H1 (cell line): ENCODE data around the gene CIB4. TPM values are rescaled to one million over a fixed set of nuclear protein-coding genes. Genes with fewer than 3 reads are reported as not detected.
A peak's percentile ranks its signal among the peaks of the same experiment; 100 is the strongest.

ENCODE experiments used
- CTCF ChIA-PET: fragments of 300-600 bp; sonication (Branson Sonifier 250); formaldehyde crosslinking; loops from one replicate; lab custom pipeline; 2021; ENCODE audit not compliant: partially characterized antibody; lab: Charles Lee
- POLR2A ChIA-PET: fragments of 300-600 bp; sonication (Branson Sonifier 250); formaldehyde crosslinking; loops from one replicate; lab custom pipeline; 2021; ENCODE audit warnings: inconsistent platforms; ENCODE audit not compliant: partially characterized antibody; lab: Charles Lee
- DNase-seq, 2 experiments: peaks; one replicate each; pipeline versions ENCODE4 v3.0.0 to v3.0.0-alpha.2; 2010 to 2022; ENCODE audit warnings: low spot score in 2 of 2, low read depth in 1 of 2, mixed read lengths in 1 of 2
- FAIRE-seq: peaks from 2 replicates; lab custom pipeline; 2011; peaks lifted over from hg19 to GRCh38; lab: Jason Lieb, UNC
- H2AFZ ChIP-seq: 2 replicates; pipeline ENCODE4 v1.8.1; 2012; ENCODE audit warnings: low read length, inconsistent platforms
- H2AK5ac ChIP-seq: 2 replicates; pipeline ENCODE4 v1.6.1; 2013; ENCODE audit warnings: low read depth, low read length
- H2BK120ac ChIP-seq: replicated peaks from 2 replicates; pipeline ENCODE3; 2013; ENCODE audit warnings: low read depth, low read length, inconsistent platforms
- H2BK12ac ChIP-seq: 2 replicates; pipeline ENCODE4 v1.6.1; 2013; ENCODE audit warnings: low read depth, low read length
- H2BK15ac ChIP-seq: 2 replicates; pipeline ENCODE4 v1.6.1; 2013; ENCODE audit warnings: low read length
- H2BK20ac ChIP-seq: 2 replicates; pipeline ENCODE4 v1.6.1; 2013; ENCODE audit warnings: low read length
- H2BK5ac ChIP-seq: 2 replicates; pipeline ENCODE4 v1.6.1; 2013; ENCODE audit warnings: low read depth, low read length
- H3K14ac ChIP-seq: 2 replicates; pipeline ENCODE4 v1.6.1; 2013; ENCODE audit warnings: inconsistent platforms; ENCODE audit not compliant: insufficient read length
- H3K18ac ChIP-seq: 2 replicates; pipeline ENCODE4 v1.6.1; 2013; ENCODE audit warnings: low read length; ENCODE audit errors: extremely low read depth
- H3K23ac ChIP-seq: 2 replicates; pipeline ENCODE4 v1.6.1; 2013; ENCODE audit warnings: inconsistent platforms; ENCODE audit not compliant: insufficient read length
- H3K23me2 ChIP-seq: 2 replicates; pipeline ENCODE4 v1.6.1; 2013; ENCODE audit warnings: low read depth, low read length
- H3K27ac ChIP-seq: 2 replicates; pipeline ENCODE4 v1.6.1; 2011; ENCODE audit warnings: low read depth, low read length, inconsistent platforms
- H3K27me3 ChIP-seq, 4 experiments: replicated peaks in 1 of 4; 1 replicate in 1 of 4; 2 replicates in 3 of 4; pipeline versions ENCODE4 v1.6.1 to v1.8.1; 2011 to 2013; ENCODE audit warnings: low read length in 3 of 4, mild to moderate bottlenecking in 3 of 4, inconsistent platforms in 2 of 4, mixed read lengths in 2 of 4, moderate library complexity in 1 of 4; ENCODE audit not compliant: control insufficient read depth in 3 of 4, insufficient read depth in 3 of 4; ENCODE audit errors: extremely low read depth in 1 of 4
- H3K36me3 ChIP-seq, 4 experiments: 2 replicates each; pipeline versions ENCODE4 v1.6.1 to v1.8.1; 2011 to 2013; ENCODE audit warnings: mild to moderate bottlenecking in 4 of 4, low read length in 3 of 4, moderate library complexity in 2 of 4, control low read depth in 1 of 4, inconsistent platforms in 1 of 4; ENCODE audit not compliant: insufficient read depth in 4 of 4, control insufficient read depth in 2 of 4
- H3K4ac ChIP-seq: replicated peaks from 2 replicates; pipeline ENCODE3; 2013; ENCODE audit warnings: low read length, low read depth, mixed read lengths, inconsistent platforms; ENCODE audit not compliant: insufficient read length
- H3K4me1 ChIP-seq, 4 experiments: replicated peaks in 1 of 4; 1 replicate in 1 of 4; 2 replicates in 3 of 4; pipeline versions ENCODE4 v1.6.1 to v1.8.1; 2011 to 2013; ENCODE audit warnings: low read length in 3 of 4, inconsistent platforms in 2 of 4, mixed read lengths in 1 of 4; ENCODE audit not compliant: insufficient read depth in 4 of 4, control insufficient read depth in 3 of 4
- H3K4me2 ChIP-seq, 2 experiments: 2 replicates each; pipeline versions ENCODE4 v1.6.1 to v1.8.1; 2011 to 2013; ENCODE audit warnings: low read depth in 2 of 2, low read length in 2 of 2, control low read depth in 1 of 2, inconsistent platforms in 1 of 2, mild to moderate bottlenecking in 1 of 2; ENCODE audit not compliant: insufficient read depth in 1 of 2
- H3K4me3 ChIP-seq, 4 experiments: fragments of 200-600, 300-600 bp in 1 of 4; sonication (generic), shearing (Covaris generic), sonication (Bioruptor Twin) in 1 of 4; 2 replicates each; pipeline versions ENCODE4 v1.5.1 to v1.8.1; 2011 to 2016; ENCODE audit warnings: low read length in 4 of 4, low read depth in 3 of 4, control low read depth in 2 of 4, inconsistent platforms in 2 of 4, mild to moderate bottlenecking in 2 of 4, mixed read lengths in 1 of 4, moderate library complexity in 1 of 4; ENCODE audit not compliant: insufficient read depth in 2 of 4; ENCODE audit errors: extremely low read depth in 1 of 4
- H3K56ac ChIP-seq: replicated peaks from 2 replicates; pipeline ENCODE3; 2013; ENCODE audit warnings: low read depth, mild to moderate bottlenecking, mixed read lengths, low read length, inconsistent platforms; ENCODE audit not compliant: insufficient read length
- H3K79me1 ChIP-seq: 2 replicates; pipeline ENCODE4 v1.6.1; 2013; ENCODE audit warnings: low read depth, low read length, control low read depth
- H3K79me2 ChIP-seq, 2 experiments: 2 replicates each; pipeline versions ENCODE4 v1.6.1 to v1.8.1; 2012 to 2013; ENCODE audit warnings: low read length in 2 of 2, mild to moderate bottlenecking in 2 of 2, inconsistent platforms in 1 of 2; ENCODE audit not compliant: insufficient read depth in 2 of 2, control insufficient read depth in 1 of 2
- H3K9ac ChIP-seq, 4 experiments: replicated peaks in 1 of 4; 1 replicate in 1 of 4; 2 replicates in 3 of 4; pipeline versions ENCODE4 v1.6.1 to v1.8.1; 2011 to 2013; ENCODE audit warnings: low read depth in 3 of 4, low read length in 3 of 4, control low read depth in 2 of 4, mild to moderate bottlenecking in 2 of 4, moderate library complexity in 2 of 4, inconsistent platforms in 1 of 4; ENCODE audit errors: extremely low read depth in 1 of 4
- H3K9me3 ChIP-seq, 2 experiments: 2 replicates each; pipeline versions ENCODE4 v1.6.1 to v1.8.1; 2012 to 2013; ENCODE audit warnings: mild to moderate bottlenecking in 2 of 2, moderate library complexity in 2 of 2, control low read depth in 1 of 2, inconsistent platforms in 1 of 2, low read depth in 1 of 2, low read length in 1 of 2, mixed read lengths in 1 of 2; ENCODE audit not compliant: insufficient read depth in 2 of 2
- H4K20me1 ChIP-seq, 2 experiments: replicated peaks in 1 of 2; 2 replicates each; pipeline versions ENCODE3 to v1.8.1; 2011 to 2013; ENCODE audit warnings: inconsistent platforms in 2 of 2, low read length in 2 of 2, mild to moderate bottlenecking in 1 of 2; ENCODE audit not compliant: insufficient read depth in 2 of 2, control insufficient read depth in 1 of 2
- H4K5ac ChIP-seq: 2 replicates; pipeline ENCODE4 v1.6.1; 2013; ENCODE audit warnings: low read length, low read depth, mixed read lengths, inconsistent platforms; ENCODE audit not compliant: insufficient read length
- H4K8ac ChIP-seq: 2 replicates; pipeline ENCODE4 v1.8.0; 2013; ENCODE audit warnings: mild to moderate bottlenecking, moderate library complexity, low read length, inconsistent platforms; ENCODE audit not compliant: insufficient read depth; ENCODE audit errors: extremely low read depth
- H4K91ac ChIP-seq: replicated peaks from 2 replicates; pipeline ENCODE3; 2013; ENCODE audit warnings: low read length, mixed read lengths, inconsistent platforms; ENCODE audit not compliant: insufficient read length
- EGR1 ChIP-seq: IDR thresholded peaks from 2 replicates; pipeline ENCODE4 v1.6.1; 2011; ENCODE audit warnings: low read depth, low read length, borderline replicate concordance
- GABPA ChIP-seq: IDR thresholded peaks from 2 replicates; pipeline ENCODE4 v1.6.1; 2011; ENCODE audit warnings: mild to moderate bottlenecking, low read length, moderate library complexity, borderline replicate concordance; ENCODE audit not compliant: insufficient read depth
- RXRA ChIP-seq: IDR thresholded peaks from 2 replicates; pipeline ENCODE4 v1.6.1; 2011; ENCODE audit warnings: low read depth, mild to moderate bottlenecking, low read length, moderate library complexity; ENCODE audit not compliant: insufficient read depth
- WGBS, 2 experiments: shearing (Covaris generic) in 1 of 2; methylation state at CpG; one replicate each; pipeline versions ENCODE4 v1.1.6 to v1.1.7; 2013 to 2015; ENCODE audit warnings: low lambda C conversion rate in 2 of 2, mixed read lengths in 2 of 2, inconsistent platforms in 1 of 2, low coverage in 1 of 2, missing lambda C conversion rate in 1 of 2; ENCODE audit not compliant: insufficient replicate concordance in 2 of 2, insufficient coverage in 1 of 2, insufficient read length in 1 of 2; ENCODE audit errors: extremely low coverage in 1 of 2, missing lambda C conversion rate in 1 of 2; 5-methylcytosine and 5-hydroxymethylcytosine counted together
- polyA plus RNA-seq, 7 experiments: library from polyadenylated mRNA; depleted of rRNA in 3 of 7; stranded (reverse) in 5 of 7; unstranded in 2 of 7; fragments of >200 nt in 5 of 7; fragments of 200-250 nt in 2 of 7; gene quantifications; 1 replicate in 5 of 7; 2 replicates in 1 of 7; 4 replicates in 1 of 7; pipeline versions ENCODE4 v1.2.1 to v1.2.3, GENCODE V29; 2011 to 2013; ENCODE audit warnings: missing spikeins in 2 of 7, mixed read lengths in 2 of 7
- total RNA-seq: library from RNA; stranded (reverse); fragmentation: NEBNext Ultra II Directional; extraction: Animal tissue kit (Norgen Biotek cat#: 25700); gene quantifications from 2 replicates; pipeline ENCODE4 v1.2.1, GENCODE V29; 2021

Gene CIB4
- total and polyA plus RNA-seq, 2 of the 8 experiments (the other 6 are each of a cell fraction or from before 2014, with no cell fraction given): not detected

DNA sequence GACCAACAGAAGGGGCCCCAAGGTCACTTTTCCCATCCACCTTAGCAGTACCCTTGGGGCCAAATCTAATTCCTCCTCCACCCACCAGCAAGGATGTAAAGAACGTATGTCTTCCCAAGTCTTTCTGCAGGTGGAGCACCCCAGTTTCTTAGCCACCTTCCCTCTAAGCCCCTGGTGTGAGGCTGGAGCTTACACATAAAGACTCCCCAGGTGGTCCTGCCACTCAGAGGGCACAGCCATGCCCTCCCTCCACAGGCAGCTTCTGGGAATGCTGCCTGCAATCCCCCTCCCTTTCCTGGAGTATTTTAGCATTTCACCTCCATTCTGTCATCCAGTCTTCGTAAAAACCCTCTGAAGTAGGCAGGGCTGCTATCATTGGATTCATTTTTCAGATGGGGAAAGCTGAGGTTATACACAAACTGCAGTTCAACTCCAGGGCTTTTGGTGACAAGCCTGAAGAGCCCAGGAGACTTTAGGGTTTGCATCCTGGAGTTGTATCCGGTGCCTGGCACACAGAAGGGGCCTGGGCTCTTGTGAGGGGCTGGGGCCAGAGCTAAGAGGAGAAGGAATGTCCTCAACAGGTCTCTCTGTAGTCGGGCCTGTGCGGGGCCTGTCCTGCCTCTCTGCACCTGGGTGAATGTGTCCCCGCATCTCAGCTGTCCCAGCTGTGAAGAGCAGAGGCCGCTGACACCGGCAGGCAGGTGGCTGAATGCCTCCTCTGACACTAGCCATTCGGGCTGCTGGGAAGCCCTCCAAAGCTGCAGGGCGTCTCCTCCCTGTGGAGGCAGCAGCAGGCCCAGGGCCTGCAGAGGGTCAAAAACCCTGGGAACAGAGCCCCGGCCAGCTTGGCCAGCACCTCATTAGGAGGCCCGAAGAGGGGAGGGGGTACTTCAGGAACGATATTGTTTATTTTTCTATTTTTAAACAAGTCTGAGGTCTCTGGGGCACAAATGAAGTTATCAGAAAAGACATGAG, 27.6 kb downstream of the CIB4 start:
- Histone ChIP-seq H3K56ac (no peak overlapping the region), H3K23ac (no peak overlapping the region), H2AFZ (no peak overlapping the region), H3K4me2 (peak overlapping the region in 1 of 2 experiments; percentile 10; a peak in 1 of 4 replicates), H2BK120ac (no peak overlapping the region), H4K91ac (no peak overlapping the region), H3K4me1 (peaks cover 0 to 23% (median 11%) of the 10 kb centered on the region in 4 experiments; a peak in 6 of 7 replicates), H2BK12ac (no peak overlapping the region), H3K27me3 (no peaks in the 10 kb centered on the region; a peak in 1 of 7 replicates), H4K8ac (no peak overlapping the region; the same call in 1 of the 2 replicates), H3K9ac (no peak overlapping the region), H3K23me2 (no peaks in the 10 kb centered on the region), H3K27ac (no peak overlapping the region), H2BK15ac (no peak overlapping the region), H2BK5ac (no peak overlapping the region), H3K9me3 (no peaks in the 10 kb centered on the region), H3K4me3 (no peak overlapping the region), H4K5ac (no peak overlapping the region), H4K20me1 (no peaks in the 10 kb centered on the region), H3K18ac (no peak overlapping the region; the same call in 1 of the 2 replicates), H3K79me1 (no peaks in the 10 kb centered on the region), H2BK20ac (no peak overlapping the region), H2AK5ac (no peak overlapping the region), H3K14ac (no peak overlapping the region), H3K79me2 (no peaks in the 10 kb centered on the region), H3K4ac (no peak overlapping the region), H3K36me3 (no peaks in the 10 kb centered on the region)
- WGBS, 2 experiments: 77% methylated on average over 13 of the region's 13 CpGs; no CpG with 5 or more reads in 1 of the 2 experiments
- DNase-seq: peak in 1 of 2 experiments; percentile 52
- FAIRE-seq: peak; percentile 7
- ChIA-PET POLR2A (interaction anchor here (0.6 kb wide), 1 partner anchor 421 kb away, joined by 3 read pairs; no protein-coding TSS in a partner anchor), CTCF (interaction anchor here (0.8 to 17.4 kb wide), 14 partner anchors 7 to 403 kb away, joined by 3 to 367 read pairs (median 3); no protein-coding TSS in a partner anchor)
- no peak for TF ChIP-seq GABPA
- TF ChIP-seq RXRA: no peak
- TF ChIP-seq EGR1: no peak
